NCI-H1694 (cell line): ENCODE data around the gene CTNNA3.

ENCODE experiments used
- DNase-seq: peaks from one replicate; lab custom pipeline; 2025; lab: John Stamatoyannopoulos, UW

CTNNA3 gene

GRCh38 chr10:66805612-66806011, 890.4 kb downstream of the CTNNA3 start:
- DNase-seq: no peak

DNA sequence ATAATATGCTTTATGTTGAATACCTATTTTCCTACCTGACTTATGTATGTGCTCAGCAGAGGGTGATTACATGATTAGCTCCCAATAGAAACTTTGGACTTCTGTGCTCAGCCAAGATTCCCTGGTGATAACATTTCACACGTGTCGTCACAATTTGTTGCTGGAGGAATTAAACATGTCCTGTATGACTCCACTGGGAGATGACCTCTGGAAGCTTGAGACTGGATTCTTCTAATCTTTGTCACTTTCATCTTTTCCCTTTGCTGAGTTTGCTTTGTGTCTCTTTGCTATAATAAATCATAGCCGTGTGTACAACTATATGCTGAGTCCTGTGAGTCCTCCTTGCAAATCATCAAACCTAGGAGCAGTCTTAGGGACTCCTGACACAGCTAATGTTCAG, 891.0 kb downstream of the CTNNA3 start:
- DNase-seq: no peak

DNA sequence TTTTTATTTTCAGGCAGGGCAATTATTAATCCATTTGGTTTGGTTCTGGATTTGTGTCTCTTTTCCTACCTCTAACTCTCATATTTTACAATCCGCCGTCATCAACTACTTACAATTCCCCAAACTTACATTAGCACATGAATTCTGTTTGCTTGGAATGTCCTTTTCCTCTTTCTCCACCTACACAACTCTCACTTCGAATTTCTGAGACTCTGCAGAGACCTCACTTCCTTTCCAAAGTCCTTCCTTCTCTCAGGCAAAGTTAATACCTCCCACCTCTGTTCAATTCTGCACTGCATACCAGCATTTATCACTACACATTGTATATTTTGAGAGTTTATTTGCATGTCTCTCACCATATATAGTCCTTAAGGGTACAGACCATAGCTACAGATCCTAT, 892.8 kb downstream of the CTNNA3 start:
- no peak for DNase-seq

- no peak for DNase-seq
Observed at GRCh38 chr10:66799474-66799873, 896.5 kb downstream of the CTNNA3 start.

GRCh38 chr10:66795866-66796265, 900.1 kb downstream of the CTNNA3 start:
- no peak for DNase-seq

GRCh38 chr10:66792441-66792840, 903.6 kb downstream of the CTNNA3 start:
- DNase-seq: no peak

GRCh38 chr10:66788178-66788987, 907.6 kb downstream of the CTNNA3 start:
- no peak for DNase-seq

DNA sequence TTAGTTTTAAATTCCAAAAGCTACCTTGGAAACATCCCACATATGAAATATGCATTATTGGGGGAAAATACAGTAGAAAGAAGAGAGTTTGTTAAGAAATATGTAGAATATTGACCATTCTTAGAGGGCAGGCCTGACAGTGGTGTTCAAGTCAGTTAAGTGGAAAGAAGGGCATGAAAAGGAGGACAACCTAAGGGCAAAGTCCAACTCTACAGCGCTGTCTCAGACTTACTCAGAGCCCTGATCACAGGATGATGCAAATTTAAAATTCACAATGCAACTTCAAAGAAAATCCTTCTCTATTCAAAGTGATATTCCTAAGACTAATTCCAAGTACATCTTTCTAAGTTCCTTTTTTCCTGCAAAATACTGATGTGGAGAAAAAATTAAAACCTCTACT, 909.3 kb downstream of the CTNNA3 start:
- DNase-seq: no peak

GRCh38 chr10:66784770-66785169, 911.2 kb downstream of the CTNNA3 start:
- DNase-seq: no peak

- no peak for DNase-seq
Observed at GRCh38 chr10:66783316-66783715, 912.7 kb downstream of the CTNNA3 start.

DNA sequence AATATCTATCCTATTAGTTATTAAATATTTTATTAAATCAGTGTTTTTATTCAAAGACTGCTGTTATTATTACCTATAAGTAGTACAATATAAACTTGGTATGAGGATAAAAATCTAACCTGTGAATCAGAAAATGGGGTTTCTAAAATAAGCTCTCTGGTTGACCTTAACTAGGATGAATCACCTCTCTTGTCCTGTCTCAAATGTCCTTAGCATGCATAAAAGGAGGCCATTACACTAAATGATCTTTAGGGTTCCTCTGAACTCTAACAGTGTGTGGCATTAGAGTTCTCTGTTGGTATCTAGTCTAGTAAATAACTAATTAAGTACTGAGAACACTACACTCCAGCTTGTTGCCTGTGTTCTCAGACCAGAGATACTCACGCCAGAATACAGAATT, 913.2 kb downstream of the CTNNA3 start:
- no peak for DNase-seq

DNA sequence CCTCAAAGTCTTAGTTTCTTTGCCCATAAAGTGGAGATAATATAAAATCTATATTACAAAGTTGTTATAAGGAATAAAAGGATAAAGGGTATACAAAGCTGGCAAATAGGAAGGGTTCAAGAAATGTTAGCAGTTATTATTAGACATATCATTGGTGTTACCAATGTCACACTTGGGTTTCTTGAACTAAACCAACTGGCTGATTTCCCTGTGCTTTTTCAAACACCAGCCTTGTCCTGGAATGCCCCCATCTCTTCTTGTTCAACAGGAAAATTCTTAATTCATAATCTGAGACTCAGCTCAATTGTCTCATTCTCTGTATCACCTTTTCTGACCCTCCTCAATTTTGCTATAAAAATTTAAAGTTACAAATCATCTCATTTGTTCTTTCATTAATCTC, 913.9 kb downstream of the CTNNA3 start:
- no peak for DNase-seq

- no peak for DNase-seq
Observed at GRCh38 chr10:66780796-66781195, 915.2 kb downstream of the CTNNA3 start.

DNA sequence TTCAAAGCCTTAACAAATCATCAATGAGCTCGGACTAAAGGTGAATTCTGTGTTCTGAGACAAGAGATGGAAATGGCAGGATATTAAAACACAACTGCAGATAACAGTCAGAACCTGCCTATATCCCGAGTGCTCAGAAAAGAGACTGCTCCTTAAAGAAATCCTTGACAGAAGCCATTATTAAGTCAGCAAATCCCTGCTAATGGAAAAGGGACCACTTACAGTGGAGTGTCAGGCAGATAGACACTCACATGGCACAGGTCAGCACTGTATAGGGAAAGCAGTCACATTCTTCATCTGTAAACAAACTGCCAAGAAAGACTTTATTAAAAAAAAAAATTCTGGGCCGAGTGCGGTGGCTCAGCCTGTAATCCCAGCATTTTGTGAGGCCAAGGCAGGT, 917.6 kb downstream of the CTNNA3 start:
- DNase-seq: no peak

- no peak for DNase-seq
Observed at GRCh38 chr10:66777665-66778064, 918.3 kb downstream of the CTNNA3 start.

DNA sequence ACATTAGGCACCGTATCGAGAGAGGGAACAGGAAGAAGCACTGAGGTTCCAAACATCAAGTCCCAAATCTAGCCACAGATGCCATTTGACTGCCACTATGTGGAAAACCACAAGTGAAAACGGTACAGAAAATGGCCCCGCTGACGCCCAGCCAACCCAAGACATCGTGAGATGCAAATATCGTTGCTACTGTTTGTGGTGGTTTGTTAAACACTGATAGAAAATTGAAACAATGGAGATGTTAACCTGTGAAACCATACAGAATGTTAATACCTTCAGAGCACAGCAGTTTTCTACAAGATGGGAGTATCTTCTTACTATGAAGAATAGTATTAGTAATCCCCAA, 922.5 kb downstream of the CTNNA3 start:
- no peak for DNase-seq

- no peak for DNase-seq
Observed at GRCh38 chr10:66772548-66773471, 923.2 kb downstream of the CTNNA3 start.

DNA sequence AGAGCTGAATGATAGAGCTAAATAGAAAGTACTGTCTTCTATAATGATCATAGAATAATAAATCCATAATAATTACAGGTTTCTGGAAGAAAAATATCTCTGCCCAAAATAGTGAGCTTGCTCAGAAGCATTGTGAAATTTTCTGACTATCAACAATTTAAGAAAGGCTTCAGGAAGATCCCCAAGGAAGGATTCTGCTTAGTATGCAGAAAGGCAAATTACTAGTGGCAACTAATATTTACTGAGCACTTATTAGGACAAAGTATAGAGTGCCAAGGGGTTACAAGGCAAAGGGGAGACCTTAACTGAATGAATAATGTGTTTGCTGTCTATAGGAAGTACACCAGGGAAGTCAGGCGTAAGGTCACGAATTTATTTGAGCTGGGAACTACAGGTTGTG, 928.3 kb downstream of the CTNNA3 start:
- no peak for DNase-seq

DNA sequence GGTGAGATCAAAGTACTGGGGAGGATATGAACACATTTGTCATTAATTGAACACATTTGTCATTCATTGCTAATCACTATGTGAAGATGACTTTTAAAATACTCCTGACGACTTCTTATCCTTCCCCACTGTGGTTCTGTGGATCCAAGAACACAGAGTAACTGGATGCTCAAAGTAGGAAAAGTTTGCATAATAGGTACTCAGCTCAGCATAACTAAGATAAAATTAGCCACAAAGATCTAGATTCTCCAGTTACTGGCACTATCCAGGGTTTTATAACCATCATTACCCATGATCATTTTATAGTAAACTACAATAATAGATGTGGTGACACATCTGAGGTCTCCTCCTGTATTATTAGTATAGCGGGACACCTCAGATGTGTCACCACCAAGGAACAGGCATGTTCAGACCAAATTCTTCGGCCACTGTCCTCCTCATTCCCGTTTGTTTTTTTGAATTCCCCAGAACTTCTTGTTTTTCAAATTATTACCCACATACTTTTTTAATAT, 933.7 kb downstream of the CTNNA3 start:
- DNase-seq: no peak

DNA sequence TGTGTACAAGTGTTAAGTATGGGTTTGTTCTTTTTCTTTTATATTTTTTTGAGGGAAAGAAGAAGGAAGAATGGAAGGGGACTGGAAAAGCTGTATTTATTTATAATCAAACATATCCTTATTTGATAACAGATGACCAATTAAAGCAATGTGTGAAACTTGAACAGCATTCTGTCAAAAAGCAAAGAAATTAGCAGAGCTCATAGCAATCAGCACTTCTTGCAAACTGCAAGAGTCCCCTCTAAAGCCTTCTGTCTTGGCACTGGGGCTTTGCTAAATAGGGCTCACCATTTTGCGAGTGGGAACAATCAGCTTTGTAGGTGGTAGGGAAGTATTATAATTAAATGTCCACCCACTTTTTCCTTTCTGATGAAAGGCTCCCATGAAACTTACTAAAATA, 935.1 kb downstream of the CTNNA3 start:
- no peak for DNase-seq

GRCh38 chr10:66755474-66755873, 940.5 kb downstream of the CTNNA3 start:
- no peak for DNase-seq

GRCh38 chr10:66752714-66753113, 943.3 kb downstream of the CTNNA3 start:
- DNase-seq: no peak

DNA sequence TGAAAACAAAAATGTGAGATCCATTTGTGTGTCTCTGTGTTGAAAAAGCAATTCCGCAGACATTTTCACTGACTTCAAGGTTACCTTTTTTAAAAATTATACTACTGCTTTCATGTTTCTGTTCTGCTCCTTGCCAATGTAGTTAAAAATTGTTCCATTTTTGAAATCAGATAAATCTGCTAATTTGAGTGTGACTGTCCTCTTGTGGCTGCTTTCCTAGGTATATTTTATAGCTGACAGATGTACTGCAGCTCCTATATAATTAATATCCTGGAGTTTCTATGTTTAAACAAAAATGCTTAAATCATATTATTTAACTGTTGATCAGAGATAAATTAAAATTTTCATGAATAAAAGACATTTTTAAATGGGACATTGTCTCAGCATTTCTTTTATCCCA, 947.8 kb downstream of the CTNNA3 start:
- no peak for DNase-seq
